Measurements from ENCODE around the gene S100A3.
"Not testable (repeated sequence)": the region's sequence is repeated elsewhere in the genome, so short reads cannot be mapped to it uniquely, and the experiment has no call there.

S100A3 gene

DNA sequence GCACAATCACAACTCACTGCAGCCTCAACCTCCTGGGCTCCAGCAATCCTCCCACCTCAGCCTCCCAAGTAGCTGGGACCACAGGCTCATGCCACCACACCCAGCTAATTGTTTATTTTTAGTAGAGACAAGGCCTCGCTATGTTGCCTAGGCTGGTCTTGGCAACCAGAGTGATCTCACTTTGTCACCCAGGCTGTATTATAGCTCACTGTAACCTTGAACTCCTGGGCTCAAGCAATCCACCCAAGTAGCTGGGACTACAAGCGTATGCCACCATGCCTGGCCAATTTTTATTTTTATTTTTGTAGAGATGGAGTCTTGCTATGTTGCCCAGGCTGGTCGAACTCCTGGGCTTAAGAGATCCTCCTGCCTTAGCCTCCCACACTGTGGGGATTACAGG lies 13.0 kb upstream of the S100A3 start:
- not testable (repeated sequence) for H3K9ac ChIP-seq (ENCODE audit: low read length in 5 of 5); H3K27ac ChIP-seq (ENCODE audit: low read depth, low read length); H3K4me3 ChIP-seq (ENCODE audit: low read depth in 1 of 5, low read length in 5 of 5); H3K36me3 ChIP-seq (ENCODE audit: control insufficient read depth in 5 of 5, insufficient read depth in 5 of 5, low read length in 5 of 5); H3K9me3 ChIP-seq (ENCODE audit: control insufficient read depth in 5 of 5, low read length in 5 of 5); H3K27me3 ChIP-seq (ENCODE audit: control insufficient read depth in 5 of 5, insufficient read depth in 4 of 5, low read length in 5 of 5)
- H3K4me1 ChIP-seq (ENCODE audit: control insufficient read depth in 5 of 5, insufficient read depth in 5 of 5, low read length in 5 of 5), result peaks cover 10 to 24% (median 18%) of the 10 kb centered on the region in 5 donors

DNA sequence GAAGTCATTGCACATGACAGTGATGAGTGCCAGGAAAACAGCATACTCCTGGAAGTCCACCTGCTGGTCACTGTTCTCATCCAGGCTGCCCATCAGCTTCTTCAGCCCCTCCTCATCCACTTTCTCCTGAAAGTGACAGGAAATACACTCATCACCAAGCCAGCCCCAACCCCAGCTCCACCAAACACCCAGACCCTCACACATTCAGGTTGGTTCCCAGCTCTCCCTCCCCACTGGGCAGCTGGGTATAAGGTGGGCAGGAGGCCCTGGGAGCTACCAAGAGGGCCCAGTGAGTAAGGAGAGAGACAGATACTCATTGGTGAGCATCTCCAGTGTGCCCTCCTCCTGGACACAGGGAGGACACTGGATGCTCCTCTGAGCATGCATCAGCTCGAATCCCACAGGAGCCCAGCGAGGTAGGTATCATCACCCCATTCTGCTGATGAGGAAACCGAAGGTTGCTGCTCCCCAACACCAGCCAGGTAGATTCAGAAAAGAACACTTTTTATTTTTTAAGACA lies 12.5 kb upstream of the S100A3 start:
- H3K27me3 ChIP-seq (ENCODE audit: control insufficient read depth in 5 of 5, insufficient read depth in 4 of 5, low read length in 5 of 5), result no peaks in the 10 kb centered on the region
- H3K27ac ChIP-seq (ENCODE audit: low read depth, low read length), result no peak overlapping the region
- peaks cover 5 to 19% (median 13%) of the 10 kb centered on the region in 5 donors for H3K4me1 ChIP-seq (ENCODE audit: control insufficient read depth in 5 of 5, insufficient read depth in 5 of 5, low read length in 5 of 5)
- H3K36me3 ChIP-seq (ENCODE audit: control insufficient read depth in 5 of 5, insufficient read depth in 5 of 5, low read length in 5 of 5), result no peaks in the 10 kb centered on the region
- H3K9me3 ChIP-seq (ENCODE audit: control insufficient read depth in 5 of 5, low read length in 5 of 5), result no peaks in the 10 kb centered on the region
- no peak overlapping the region for H3K4me3 ChIP-seq (ENCODE audit: low read depth in 1 of 5, low read length in 5 of 5)
- no peak overlapping the region for H3K9ac ChIP-seq (ENCODE audit: low read length in 5 of 5)

DNA sequence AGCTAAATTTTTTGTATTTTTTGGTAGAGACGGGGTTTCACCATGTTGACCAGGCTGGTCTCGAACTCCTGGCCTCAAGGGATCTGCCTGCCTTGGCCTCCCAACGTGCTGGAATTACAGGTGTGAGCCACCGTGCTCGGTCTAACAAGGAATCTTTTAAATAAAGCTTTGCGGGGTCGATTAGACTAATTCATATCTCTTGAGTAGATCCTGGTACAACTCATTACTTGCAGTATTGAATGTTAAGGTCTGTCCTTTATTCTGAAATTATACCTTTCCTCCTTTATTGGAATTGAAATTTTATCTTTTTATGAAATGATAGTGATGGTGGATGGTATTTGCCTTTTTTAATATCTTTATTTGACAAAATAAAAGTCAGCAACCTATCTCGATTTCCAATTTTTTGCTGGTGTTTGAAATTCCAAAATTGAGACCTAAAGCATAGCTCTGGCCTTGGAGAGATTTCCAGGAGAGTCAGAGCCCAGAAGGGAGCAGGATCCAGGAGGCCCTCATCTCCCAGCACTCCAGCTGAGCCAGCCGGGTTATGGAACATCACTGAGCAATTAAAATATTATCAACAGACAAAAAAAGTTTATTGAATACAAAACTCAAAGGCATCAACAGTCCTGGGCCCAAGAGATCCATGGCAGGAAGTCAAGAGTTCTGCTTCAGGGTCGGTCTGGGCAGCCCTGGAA lies 11.9 kb upstream of the S100A3 start:
- H3K4me1 ChIP-seq (ENCODE audit: control insufficient read depth in 5 of 5, insufficient read depth in 5 of 5, low read length in 5 of 5), result peaks cover 2 to 13% (median 8%) of the 10 kb centered on the region in 5 donors
- no peaks in the 10 kb centered on the region for H3K9me3 ChIP-seq (ENCODE audit: control insufficient read depth in 5 of 5, low read length in 5 of 5)
- no peak overlapping the region for H3K9ac ChIP-seq (ENCODE audit: low read length in 5 of 5)
- no peak overlapping the region for H3K4me3 ChIP-seq (ENCODE audit: low read depth in 1 of 5, low read length in 5 of 5)
- H3K36me3 ChIP-seq (ENCODE audit: control insufficient read depth in 5 of 5, insufficient read depth in 5 of 5, low read length in 5 of 5), result no peaks in the 10 kb centered on the region
- no peaks in the 10 kb centered on the region for H3K27me3 ChIP-seq (ENCODE audit: control insufficient read depth in 5 of 5, insufficient read depth in 4 of 5, low read length in 5 of 5)
- H3K27ac ChIP-seq (ENCODE audit: low read depth, low read length), result no peak overlapping the region

- no peaks in the 10 kb centered on the region for H3K9me3 ChIP-seq (ENCODE audit: control insufficient read depth in 5 of 5, low read length in 5 of 5)
- no peak overlapping the region for H3K27ac ChIP-seq (ENCODE audit: low read depth, low read length)
- H3K27me3 ChIP-seq (ENCODE audit: control insufficient read depth in 5 of 5, insufficient read depth in 4 of 5, low read length in 5 of 5), result no peaks in the 10 kb centered on the region
- H3K4me1 ChIP-seq (ENCODE audit: control insufficient read depth in 5 of 5, insufficient read depth in 5 of 5, low read length in 5 of 5), result peaks cover 0 to 6% (median 2%) of the 10 kb centered on the region in 5 donors
- no peaks in the 10 kb centered on the region for H3K36me3 ChIP-seq (ENCODE audit: control insufficient read depth in 5 of 5, insufficient read depth in 5 of 5, low read length in 5 of 5)
- H3K9ac ChIP-seq (ENCODE audit: low read length in 5 of 5), result no peak overlapping the region
- no peak overlapping the region for H3K4me3 ChIP-seq (ENCODE audit: low read depth in 1 of 5, low read length in 5 of 5)
Measured at GRCh38 chr1:153560241-153560640, 11.2 kb upstream of the S100A3 start.

DNA sequence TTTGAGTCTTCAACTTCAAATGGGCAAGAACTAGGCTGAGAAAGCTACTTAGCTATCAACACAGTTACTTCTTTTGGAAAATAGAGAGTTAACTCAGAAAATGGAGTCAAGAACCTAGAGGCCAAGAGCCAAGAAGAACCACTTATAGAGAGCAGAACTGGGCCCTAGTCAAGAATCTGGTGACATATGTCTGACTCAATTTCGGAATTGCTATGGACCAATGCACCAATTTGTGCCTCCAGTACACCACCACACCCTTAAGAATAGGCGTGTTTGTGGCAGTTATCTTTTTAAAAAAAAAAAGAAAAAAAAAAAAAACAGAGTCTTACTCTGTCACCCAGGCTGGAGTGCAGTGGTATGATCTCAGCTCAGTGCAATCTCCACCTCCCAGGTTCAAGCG lies 8.8 kb upstream of the S100A3 start:
- Histone ChIP-seq H3K27me3 (ENCODE audit: control insufficient read depth in 5 of 5, insufficient read depth in 4 of 5, low read length in 5 of 5) (no peaks in the 10 kb centered on the region), H3K4me1 (ENCODE audit: control insufficient read depth in 5 of 5, insufficient read depth in 5 of 5, low read length in 5 of 5) (peaks cover 9 to 15% (median 12%) of the 10 kb centered on the region in 5 donors), H3K4me3 (ENCODE audit: low read depth in 1 of 5, low read length in 5 of 5) (no peak overlapping the region), H3K27ac (ENCODE audit: low read depth, low read length) (no peak overlapping the region), H3K36me3 (ENCODE audit: control insufficient read depth in 5 of 5, insufficient read depth in 5 of 5, low read length in 5 of 5) (no peaks in the 10 kb centered on the region), H3K9me3 (ENCODE audit: control insufficient read depth in 5 of 5, low read length in 5 of 5) (no peaks in the 10 kb centered on the region), H3K9ac (ENCODE audit: low read length in 5 of 5) (no peak overlapping the region)

GRCh38 chr1:153556348-153556747 lies 7.3 kb upstream of the S100A3 start:
- Histone ChIP-seq H3K27ac (ENCODE audit: low read depth, low read length) (no peak overlapping the region), H3K27me3 (ENCODE audit: control insufficient read depth in 5 of 5, insufficient read depth in 4 of 5, low read length in 5 of 5) (no peaks in the 10 kb centered on the region), H3K9me3 (ENCODE audit: control insufficient read depth in 5 of 5, low read length in 5 of 5) (no peaks in the 10 kb centered on the region), H3K4me3 (ENCODE audit: low read depth in 1 of 5, low read length in 5 of 5) (no peak overlapping the region), H3K36me3 (ENCODE audit: control insufficient read depth in 5 of 5, insufficient read depth in 5 of 5, low read length in 5 of 5) (no peaks in the 10 kb centered on the region), H3K9ac (ENCODE audit: low read length in 5 of 5) (no peak overlapping the region), H3K4me1 (ENCODE audit: control insufficient read depth in 5 of 5, insufficient read depth in 5 of 5, low read length in 5 of 5) (peaks cover 9 to 17% (median 12%) of the 10 kb centered on the region in 5 donors)

- H3K9ac ChIP-seq (ENCODE audit: low read length in 5 of 5), result peak overlapping the region in 1 of 5 donors; percentile 16
- peaks cover 0 to 4% (median 0%) of the 10 kb centered on the region in 5 donors for H3K27me3 ChIP-seq (ENCODE audit: control insufficient read depth in 5 of 5, insufficient read depth in 4 of 5, low read length in 5 of 5)
- no peak overlapping the region for H3K4me3 ChIP-seq (ENCODE audit: low read depth in 1 of 5, low read length in 5 of 5)
- peaks cover 23 to 36% (median 28%) of the 10 kb centered on the region in 5 donors for H3K4me1 ChIP-seq (ENCODE audit: control insufficient read depth in 5 of 5, insufficient read depth in 5 of 5, low read length in 5 of 5)
- no peaks in the 10 kb centered on the region for H3K9me3 ChIP-seq (ENCODE audit: control insufficient read depth in 5 of 5, low read length in 5 of 5)
- peaks cover 0 to 3% (median 0%) of the 10 kb centered on the region in 5 donors for H3K36me3 ChIP-seq (ENCODE audit: control insufficient read depth in 5 of 5, insufficient read depth in 5 of 5, low read length in 5 of 5)
- H3K27ac ChIP-seq (ENCODE audit: low read depth, low read length), result peak overlapping the region; percentile 50
Measured at GRCh38 chr1:153553830-153554541, 4.9 kb upstream of the S100A3 start.

DNA sequence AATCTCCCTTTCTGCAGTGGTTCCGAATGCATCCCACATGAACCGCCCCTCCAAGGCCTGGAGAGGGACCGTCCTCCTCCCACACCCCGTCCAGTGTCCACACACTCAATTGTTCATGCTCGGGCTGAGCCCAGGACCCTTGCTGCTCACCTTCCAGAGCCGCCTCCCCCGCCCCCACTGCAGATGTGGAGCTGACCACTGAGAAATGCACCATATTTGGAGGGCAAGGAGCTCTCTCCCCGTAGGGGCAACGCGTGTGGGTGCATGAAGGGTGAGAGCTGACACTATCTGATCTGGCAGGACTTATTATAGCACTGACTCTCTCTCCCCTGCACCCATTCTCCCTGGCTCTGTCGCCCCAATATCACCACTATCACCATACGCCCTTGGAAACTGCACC lies 4.0 kb upstream of the S100A3 start:
- no peaks in the 10 kb centered on the region for H3K9me3 ChIP-seq (ENCODE audit: control insufficient read depth in 5 of 5, low read length in 5 of 5)
- no peak overlapping the region for H3K27ac ChIP-seq (ENCODE audit: low read depth, low read length)
- no peak overlapping the region for H3K4me3 ChIP-seq (ENCODE audit: low read depth in 1 of 5, low read length in 5 of 5)
- peaks cover 0 to 3% (median 0%) of the 10 kb centered on the region in 5 donors for H3K36me3 ChIP-seq (ENCODE audit: control insufficient read depth in 5 of 5, insufficient read depth in 5 of 5, low read length in 5 of 5)
- no peak overlapping the region for H3K9ac ChIP-seq (ENCODE audit: low read length in 5 of 5)
- H3K4me1 ChIP-seq (ENCODE audit: control insufficient read depth in 5 of 5, insufficient read depth in 5 of 5, low read length in 5 of 5), result peaks cover 30 to 44% (median 35%) of the 10 kb centered on the region in 5 donors
- peaks cover 0 to 4% (median 0%) of the 10 kb centered on the region in 5 donors for H3K27me3 ChIP-seq (ENCODE audit: control insufficient read depth in 5 of 5, insufficient read depth in 4 of 5, low read length in 5 of 5)

DNA sequence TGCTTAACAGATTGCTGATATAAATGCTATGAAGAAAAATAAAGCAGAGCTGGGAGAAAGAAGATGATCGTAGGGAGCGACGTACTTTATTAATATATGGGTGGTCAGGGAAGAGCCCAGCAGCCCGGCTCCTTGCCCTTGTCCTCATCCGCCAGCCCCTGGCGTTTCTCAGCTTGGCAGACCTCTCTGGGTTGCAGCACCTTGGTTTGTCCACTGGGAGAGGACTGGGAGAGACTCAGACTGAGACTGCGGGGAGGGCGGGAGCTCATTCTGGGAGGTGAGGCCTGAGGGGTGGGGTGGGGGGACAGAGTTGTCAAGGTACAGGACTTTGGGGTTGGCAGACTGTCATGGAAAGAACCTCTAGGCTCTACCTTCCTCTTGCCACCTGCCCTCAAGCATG lies 3.3 kb upstream of the S100A3 start:
- peaks cover 30 to 50% (median 42%) of the 10 kb centered on the region in 5 donors for H3K4me1 ChIP-seq (ENCODE audit: control insufficient read depth in 5 of 5, insufficient read depth in 5 of 5, low read length in 5 of 5)
- H3K9me3 ChIP-seq (ENCODE audit: control insufficient read depth in 5 of 5, low read length in 5 of 5), result no peaks in the 10 kb centered on the region
- no peak overlapping the region for H3K27ac ChIP-seq (ENCODE audit: low read depth, low read length)

More for the DNA sequence above, 3.3 kb upstream of the S100A3 start:
- Histone ChIP-seq H3K27me3 (ENCODE audit: control insufficient read depth in 5 of 5, insufficient read depth in 4 of 5, low read length in 5 of 5) (peaks cover 0 to 4% (median 0%) of the 10 kb centered on the region in 5 donors), H3K36me3 (ENCODE audit: control insufficient read depth in 5 of 5, insufficient read depth in 5 of 5, low read length in 5 of 5) (peaks cover 0 to 3% (median 0%) of the 10 kb centered on the region in 5 donors), H3K4me3 (ENCODE audit: low read depth in 1 of 5, low read length in 5 of 5) (no peak overlapping the region), H3K9ac (ENCODE audit: low read length in 5 of 5) (no peak overlapping the region)

Data from subcutaneous abdominal adipose tissue (tissue), 5 donors.